ENCODE results near the gene OR2AK2. TPM values are rescaled to one million over a fixed set of nuclear protein-coding genes. Genes with fewer than 3 reads are reported as not detected.

The OR2AK2 gene
- total RNA-seq, 1 experiment from 2014 or later, result not detected

DNA sequence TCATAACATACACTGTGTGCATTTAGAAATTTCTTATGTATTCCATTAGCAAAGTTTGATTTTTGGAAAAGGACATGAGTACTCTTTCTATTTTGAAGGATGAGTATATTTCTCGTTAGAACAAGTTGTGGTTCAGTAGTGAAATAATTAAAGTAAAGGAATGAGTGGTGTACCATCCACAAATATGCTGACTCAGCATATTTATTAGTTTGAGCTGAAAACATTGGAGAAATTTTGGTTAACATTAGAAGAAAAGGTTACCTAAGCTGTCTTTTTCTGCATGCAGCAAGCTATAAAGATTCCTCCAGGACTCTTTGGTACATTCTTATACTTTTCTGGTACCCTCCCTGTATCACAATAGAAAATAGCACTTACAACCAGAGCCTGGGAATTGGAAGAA, 42.7 kb downstream of the OR2AK2 start:
- no peak for DNase-seq (ENCODE audit: low read depth, low spot score)

GRCh38 chr1:248009681-248010080, 44.6 kb downstream of the OR2AK2 start:
- in situ Hi-C loops (cut with HindIII; ENCODE audit: low pct_unique_long_range_greater_than_20kb, low sequenced_read_pairs), result no loop called here
- DNase-seq (ENCODE audit: low read depth, low spot score), result no peak

More for the DNA sequence above, 42.7 kb downstream of the OR2AK2 start:
- in situ Hi-C loops (cut with HindIII; ENCODE audit: low pct_unique_long_range_greater_than_20kb, low sequenced_read_pairs), result no loop called here

- in situ Hi-C loops (cut with HindIII; ENCODE audit: low pct_unique_long_range_greater_than_20kb, low sequenced_read_pairs), result no loop called here
- no peak for DNase-seq (ENCODE audit: low read depth, low spot score)
Observed at GRCh38 chr1:248013229-248013710, 48.2 kb downstream of the OR2AK2 start, which contains the start of gene OR2L5. Gene OR2L5 (plus strand): TSS chr1:248013660. CDS start chr1:248021948, 8,288 bp downstream.

DNA sequence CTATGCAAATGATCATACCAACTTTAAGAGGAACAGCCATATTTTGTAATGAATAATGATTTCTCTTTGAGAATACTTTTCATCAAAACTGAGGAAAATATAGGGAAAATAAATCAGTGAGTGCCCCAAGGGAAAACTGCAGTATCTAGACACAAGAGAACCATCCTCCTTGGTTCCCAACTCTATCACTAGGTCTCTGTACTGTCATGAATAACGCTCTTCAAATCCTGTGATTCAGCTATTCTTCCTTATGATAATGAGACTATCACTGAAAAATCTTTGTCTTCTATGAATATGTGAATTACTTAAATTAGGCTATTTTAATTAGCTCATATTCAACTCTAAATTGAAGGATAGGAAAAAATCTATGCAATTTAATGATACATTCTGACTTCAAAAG, 50.8 kb downstream of the OR2AK2 start:
- in situ Hi-C loops (cut with HindIII; ENCODE audit: low pct_unique_long_range_greater_than_20kb, low sequenced_read_pairs), result no loop called here
- no peak for DNase-seq (ENCODE audit: low read depth, low spot score)

Small RNA genes within 50 kb of the gene (small RNA-seq; reads per million reads assigned to genes)
- 0 reads per million in 2 experiments for gene RF00019

Other genes with a start within 250 kb of the OR2AK2 start
- not detected in 2 replicates for gene OR6F1, start 248.6 kb upstream of the OR2AK2 start, total RNA-seq (2014; rRNA removed; shearing (Covaris generic))
- not detected in 2 replicates for gene OR14K1, start 226.6 kb upstream of the OR2AK2 start, total RNA-seq (2014; rRNA removed; shearing (Covaris generic))
- not detected in 2 replicates for gene OR14A2, start 217.1 kb upstream of the OR2AK2 start, total RNA-seq (2014; rRNA removed; shearing (Covaris generic))
- not detected in 2 replicates for gene OR1C1, start 204.7 kb upstream of the OR2AK2 start, total RNA-seq (2014; rRNA removed; shearing (Covaris generic))
- gene OR14A16, start 141.1 kb upstream of the OR2AK2 start, total RNA-seq (2014; rRNA removed; shearing (Covaris generic)), result not detected in 2 replicates
- not detected in 2 replicates for gene OR11L1, start 123.3 kb upstream of the OR2AK2 start, total RNA-seq (2014; rRNA removed; shearing (Covaris generic))
- gene TRIM58, start 108.0 kb upstream of the OR2AK2 start, total RNA-seq (2014; rRNA removed; shearing (Covaris generic)), result 0.13 and 0.16 TPM in 2 replicates
- gene OR2W3, start 69.6 kb upstream of the OR2AK2 start, total RNA-seq (2014; rRNA removed; shearing (Covaris generic)), result not detected in 2 replicates
- gene OR2T8, start 45.0 kb upstream of the OR2AK2 start, total RNA-seq (2014; rRNA removed; shearing (Covaris generic)), result not detected in 2 replicates
- gene OR2AJ1, start 40.3 kb upstream of the OR2AK2 start, total RNA-seq (2014; rRNA removed; shearing (Covaris generic)), result not detected in 2 replicates
- not detected in 2 replicates for gene OR2L8, start 16.4 kb upstream of the OR2AK2 start, total RNA-seq (2014; rRNA removed; shearing (Covaris generic))
- gene OR2L5, start 48.4 kb downstream of the OR2AK2 start, total RNA-seq (2014; rRNA removed; shearing (Covaris generic)), result not detected in 2 replicates
- gene OR2L2, start 64.8 kb downstream of the OR2AK2 start, total RNA-seq (2014; rRNA removed; shearing (Covaris generic)), result not detected in 2 replicates
- gene OR2L3, start 81.6 kb downstream of the OR2AK2 start, total RNA-seq (2014; rRNA removed; shearing (Covaris generic)), result not detected in 2 replicates
- not detected in 2 replicates for gene OR2L13, start 130.0 kb downstream of the OR2AK2 start, total RNA-seq (2014; rRNA removed; shearing (Covaris generic))
- not detected in 2 replicates for gene OR2M5, start 179.9 kb downstream of the OR2AK2 start, total RNA-seq (2014; rRNA removed; shearing (Covaris generic))
- gene OR2M2, start 209.6 kb downstream of the OR2AK2 start, total RNA-seq (2014; rRNA removed; shearing (Covaris generic)), result not detected in 2 replicates
- not detected in 2 replicates for gene OR2M3, start 232.0 kb downstream of the OR2AK2 start, total RNA-seq (2014; rRNA removed; shearing (Covaris generic))